NCI-H82 (cell line): ENCODE data around the gene UNC119B.

Source experiments
- DNase-seq: peaks from one replicate; lab custom pipeline; 2025; lab: John Stamatoyannopoulos, UW

UNC119B gene

GRCh38 chr12:120767071-120768024 is 57.1 kb downstream of the UNC119B start:
- DNase-seq, result no peak

- DNase-seq, result no peak
Measured at GRCh38 chr12:120771097-120771496, 60.8 kb downstream of the UNC119B start.
